ENCODE measurements around the gene SLC50A1. TPM values are rescaled to one million over a fixed set of nuclear protein-coding genes. Genes with fewer than 3 reads are reported as not detected.
A peak's percentile ranks its signal among the peaks of the same experiment; 100 is the strongest.

Gene SLC50A1
- polyA plus RNA-seq, 2 of the 4 experiments (the other 2 are of a cell fraction): 28.2 to 39.4 TPM

- no peak for TF ChIP-seq REST (IDR thresholded peaks at IDR 0.05)
- no peak for TF ChIP-seq MAX (IDR thresholded peaks at IDR 0.05)
- no peak for TF ChIP-seq TFCP2L1 (CRISPR knock-in tag; IDR thresholded peaks at IDR 0.05)
- no peak for TF ChIP-seq POLR2AphosphoS2 (conservative IDR thresholded peaks at IDR 0.05; ENCODE audit: low read length)
- no peak for TF ChIP-seq CHD4 (IDR thresholded peaks at IDR 0.05; ENCODE audit: borderline replicate concordance)
Observed at GRCh38 chr1:155120253-155120652, 15.4 kb upstream of the SLC50A1 start (continued).

GRCh38 chr1:155121249-155121648 lies 14.4 kb upstream of the SLC50A1 start:
- TF ChIP-seq ESRRA (IDR thresholded peaks at IDR 0.05; ENCODE audit: borderline replicate concordance, low read length): no peak
- TF ChIP-seq RNF2 (IDR thresholded peaks at IDR 0.05; ENCODE audit: borderline replicate concordance, low read depth): no peak
- no peak for TF ChIP-seq TFCP2L1 (CRISPR knock-in tag; IDR thresholded peaks at IDR 0.05)
- TF ChIP-seq, protein P1, sequence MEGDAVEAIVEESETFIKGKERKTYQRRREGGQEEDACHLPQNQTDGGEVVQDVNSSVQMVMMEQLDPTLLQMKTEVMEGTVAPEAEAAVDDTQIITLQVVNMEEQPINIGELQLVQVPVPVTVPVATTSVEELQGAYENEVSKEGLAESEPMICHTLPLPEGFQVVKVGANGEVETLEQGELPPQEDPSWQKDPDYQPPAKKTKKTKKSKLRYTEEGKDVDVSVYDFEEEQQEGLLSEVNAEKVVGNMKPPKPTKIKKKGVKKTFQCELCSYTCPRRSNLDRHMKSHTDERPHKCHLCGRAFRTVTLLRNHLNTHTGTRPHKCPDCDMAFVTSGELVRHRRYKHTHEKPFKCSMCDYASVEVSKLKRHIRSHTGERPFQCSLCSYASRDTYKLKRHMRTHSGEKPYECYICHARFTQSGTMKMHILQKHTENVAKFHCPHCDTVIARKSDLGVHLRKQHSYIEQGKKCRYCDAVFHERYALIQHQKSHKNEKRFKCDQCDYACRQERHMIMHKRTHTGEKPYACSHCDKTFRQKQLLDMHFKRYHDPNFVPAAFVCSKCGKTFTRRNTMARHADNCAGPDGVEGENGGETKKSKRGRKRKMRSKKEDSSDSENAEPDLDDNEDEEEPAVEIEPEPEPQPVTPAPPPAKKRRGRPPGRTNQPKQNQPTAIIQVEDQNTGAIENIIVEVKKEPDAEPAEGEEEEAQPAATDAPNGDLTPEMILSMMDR (IDR thresholded peaks at IDR 0.05): no peak
- TF ChIP-seq POLR2AphosphoS2 (conservative IDR thresholded peaks at IDR 0.05; ENCODE audit: low read length): no peak
- no peak for TF ChIP-seq NFE2L2 (conservative IDR thresholded peaks at IDR 0.05; ENCODE audit: low read length)
- TF ChIP-seq MAX (IDR thresholded peaks at IDR 0.05): no peak
- no peak for DNase-seq (ENCODE audit: low read depth in 1 of 2, low spot score in 1 of 2)
- Histone ChIP-seq H3K9me3 (no peaks in the 10 kb centered on the region), H3K4me2 (no peak overlapping the region), H3K4me3 (no peak overlapping the region), H3K4me1 (peaks cover 30% of the 10 kb centered on the region), H3K27ac (peak overlapping the region in 1 of 2 experiments; percentile 49; a peak in 1 of 6 replicates)
- ChIA-PET CTCF (interaction anchor here (0.9 to 19.7 kb wide), 9 partner anchors 8 to 54 kb away, joined by 3 to 309 read pairs (median 4); no protein-coding TSS in a partner anchor), POLR2A (no interaction called here)
- no peak for ATAC-seq
- no peak for FAIRE-seq
- WGBS (ENCODE audit: missing lambda C conversion rate): 89% methylated on average over 2 of the region's 2 CpGs

DNA sequence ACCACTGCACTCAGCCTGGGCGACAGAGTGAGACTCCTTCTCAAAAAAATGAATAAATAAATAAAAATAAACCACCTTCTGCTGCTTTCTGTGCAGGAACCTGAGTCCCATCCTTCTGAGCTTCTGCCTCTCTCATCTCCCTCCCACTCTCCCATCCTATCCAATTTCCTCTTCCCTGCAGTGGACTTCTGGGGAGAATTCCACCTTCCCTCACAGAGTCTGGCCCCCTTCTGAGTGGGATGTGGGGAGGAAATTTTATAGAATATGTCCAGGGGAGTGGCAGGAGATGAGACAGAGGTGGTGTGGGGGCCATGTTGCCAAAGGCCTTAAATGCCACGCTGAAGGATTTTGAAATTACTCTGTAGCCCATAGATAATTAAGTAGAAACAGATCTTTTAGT lies 13.3 kb upstream of the SLC50A1 start:
- Histone ChIP-seq H3K9me3 (no peaks in the 10 kb centered on the region), H3K27ac (peak overlapping the region in 1 of 2 experiments; percentile 90; a peak in 3 of 6 replicates), H3K4me2 (no peak overlapping the region), H3K4me3 (no peak overlapping the region), H3K4me1 (peaks cover 36% of the 10 kb centered on the region)
- FAIRE-seq (no peak), ATAC-seq (no peak), DNase-seq (ENCODE audit: low read depth in 1 of 2, low spot score in 1 of 2) (no peak)
- TF ChIP-seq ZNF302 (CRISPR knock-in tag; IDR thresholded peaks at IDR 0.05): no peak
- TF ChIP-seq, protein P2, sequence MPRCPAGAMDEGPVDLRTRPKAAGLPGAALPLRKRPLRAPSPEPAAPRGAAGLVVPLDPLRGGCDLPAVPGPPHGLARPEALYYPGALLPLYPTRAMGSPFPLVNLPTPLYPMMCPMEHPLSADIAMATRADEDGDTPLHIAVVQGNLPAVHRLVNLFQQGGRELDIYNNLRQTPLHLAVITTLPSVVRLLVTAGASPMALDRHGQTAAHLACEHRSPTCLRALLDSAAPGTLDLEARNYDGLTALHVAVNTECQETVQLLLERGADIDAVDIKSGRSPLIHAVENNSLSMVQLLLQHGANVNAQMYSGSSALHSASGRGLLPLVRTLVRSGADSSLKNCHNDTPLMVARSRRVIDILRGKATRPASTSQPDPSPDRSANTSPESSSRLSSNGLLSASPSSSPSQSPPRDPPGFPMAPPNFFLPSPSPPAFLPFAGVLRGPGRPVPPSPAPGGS (IDR thresholded peaks at IDR 0.05): no peak
- TF ChIP-seq ZC3H11A (IDR thresholded peaks at IDR 0.05): no peak
- TF ChIP-seq KDM1A (IDR thresholded peaks at IDR 0.05; ENCODE audit: low read depth): no peak
- no peak for TF ChIP-seq FOSB (CRISPR knock-in tag; IDR thresholded peaks at IDR 0.05)
- TF ChIP-seq JUNB (IDR thresholded peaks at IDR 0.05): no peak
- no peak for TF ChIP-seq TP53 (CRISPR knock-in tag; IDR thresholded peaks at IDR 0.05)
- TF ChIP-seq CBX8 (IDR thresholded peaks at IDR 0.05): no peak
- TF ChIP-seq, protein P3, sequence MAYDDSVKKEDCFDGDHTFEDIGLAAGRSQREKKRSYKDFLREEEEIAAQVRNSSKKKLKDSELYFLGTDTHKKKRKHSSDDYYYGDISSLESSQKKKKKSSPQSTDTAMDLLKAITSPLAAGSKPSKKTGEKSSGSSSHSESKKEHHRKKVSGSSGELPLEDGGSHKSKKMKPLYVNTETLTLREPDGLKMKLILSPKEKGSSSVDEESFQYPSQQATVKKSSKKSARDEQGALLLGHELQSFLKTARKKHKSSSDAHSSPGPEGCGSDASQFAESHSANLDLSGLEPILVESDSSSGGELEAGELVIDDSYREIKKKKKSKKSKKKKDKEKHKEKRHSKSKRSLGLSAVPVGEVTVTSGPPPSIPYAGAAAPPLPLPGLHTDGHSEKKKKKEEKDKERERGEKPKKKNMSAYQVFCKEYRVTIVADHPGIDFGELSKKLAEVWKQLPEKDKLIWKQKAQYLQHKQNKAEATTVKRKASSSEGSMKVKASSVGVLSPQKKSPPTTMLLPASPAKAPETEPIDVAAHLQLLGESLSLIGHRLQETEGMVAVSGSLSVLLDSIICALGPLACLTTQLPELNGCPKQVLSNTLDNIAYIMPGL (CRISPR knock-in tag; IDR thresholded peaks at IDR 0.05; ENCODE audit: borderline replicate concordance): no peak
- ChIA-PET POLR2A (no interaction called here), CTCF (interaction anchor here (1.2 to 19.7 kb wide), 5 partner anchors 28 to 61 kb away, joined by 5 to 309 read pairs (median 91); no protein-coding TSS in a partner anchor)
- 74% methylated on average over 2 of the region's 2 CpGs for WGBS (ENCODE audit: missing lambda C conversion rate)

Measured in A549 (cell line).